ENCODE results near the gene CFAP54.

CFAP54 gene

GRCh38 chr12:96496944-96497343, 7.6 kb downstream of the CFAP54 start:
- ChIA-PET POLR2A (no interaction called here), CTCF (interaction anchor here (0.9 to 2.9 kb wide), 6 partner anchors 8 to 435 kb away, joined by 3 to 14 read pairs (median 7); partner anchors contain the start of gene CFAP54)
- DNase-seq (ENCODE audit: low read depth, low spot score), result no peak
- H3K4me3 ChIP-seq (ENCODE audit: low read depth, low read length), result no peak overlapping the region
- no peak for TF ChIP-seq CTCF (IDR thresholded peaks at IDR 0.05; ENCODE audit: insufficient read depth, low read length, missing control alignments)

- CTCF ChIA-PET, result interaction anchor here (0.9 to 2.9 kb wide), 6 partner anchors 9 to 436 kb away, joined by 3 to 14 read pairs (median 7); partner anchors contain the start of gene CFAP54
- TF ChIP-seq CTCF (IDR thresholded peaks at IDR 0.05; ENCODE audit: insufficient read depth, low read length, missing control alignments), result no peak
Observed at GRCh38 chr12:96497855-96498254, 8.5 kb downstream of the CFAP54 start.

GRCh38 chr12:96500693-96501092, 11.3 kb downstream of the CFAP54 start:
- CTCF ChIA-PET, result interaction anchor here (0.7 to 4.0 kb wide), 6 partner anchors 9 to 297 kb away, joined by 3 to 27 read pairs (median 4); partner anchors contain the start of gene CFAP54
- no peak overlapping the region for H3K4me3 ChIP-seq (ENCODE audit: low read depth, low read length)
- no peak for DNase-seq (ENCODE audit: low read depth, low spot score)
- no peak for TF ChIP-seq CTCF (IDR thresholded peaks at IDR 0.05; ENCODE audit: insufficient read depth, low read length, missing control alignments)
- POLR2A ChIA-PET, result no interaction called here

More at GRCh38 chr12:96497855-96498254, 8.5 kb downstream of the CFAP54 start:
- H3K4me3 ChIP-seq (ENCODE audit: low read depth, low read length), result no peak overlapping the region
- no peak for DNase-seq (ENCODE audit: low read depth, low spot score)
- POLR2A ChIA-PET, result no interaction called here

- DNase-seq (ENCODE audit: low read depth, low spot score), result no peak
Observed at GRCh38 chr12:96501133-96501761, 11.9 kb downstream of the CFAP54 start.

GRCh38 chr12:96501908-96502307, 12.5 kb downstream of the CFAP54 start:
- TF ChIP-seq CTCF (IDR thresholded peaks at IDR 0.05; ENCODE audit: insufficient read depth, low read length, missing control alignments), result no peak
- CTCF ChIA-PET, result interaction anchor here (0.7 to 4.0 kb wide), 8 partner anchors 12 to 441 kb away, joined by 3 to 27 read pairs (median 4); partner anchors contain the start of gene CFAP54
- no peak for DNase-seq (ENCODE audit: low read depth, low spot score)
- no peak overlapping the region for H3K4me3 ChIP-seq (ENCODE audit: low read depth, low read length)
- POLR2A ChIA-PET, result no interaction called here

More at GRCh38 chr12:96501133-96501761, 11.9 kb downstream of the CFAP54 start:
- no peak overlapping the region for H3K4me3 ChIP-seq (ENCODE audit: low read depth, low read length)
- ChIA-PET CTCF (interaction anchor here (0.7 to 4.0 kb wide), 9 partner anchors 9 to 440 kb away, joined by 3 to 27 read pairs (median 3); partner anchors contain the start of gene CFAP54), POLR2A (no interaction called here)
- no peak for TF ChIP-seq CTCF (IDR thresholded peaks at IDR 0.05; ENCODE audit: insufficient read depth, low read length, missing control alignments)

GRCh38 chr12:96502477-96502876, 13.1 kb downstream of the CFAP54 start:
- no peak overlapping the region for H3K4me3 ChIP-seq (ENCODE audit: low read depth, low read length)
- no peak for TF ChIP-seq CTCF (IDR thresholded peaks at IDR 0.05; ENCODE audit: insufficient read depth, low read length, missing control alignments)
- CTCF ChIA-PET, result interaction anchor here (0.8 to 4.0 kb wide), 7 partner anchors 13 to 441 kb away, joined by 3 to 27 read pairs (median 5); partner anchors contain the start of gene CFAP54
- POLR2A ChIA-PET, result no interaction called here
- no peak for DNase-seq (ENCODE audit: low read depth, low spot score)
